Metanephros (tissue), 1 donor: Measurements from ENCODE around the gene PTBP2. TPM values are rescaled to one million over a fixed set of nuclear protein-coding genes. Genes with fewer than 3 reads are reported as not detected.

Experiments
- total RNA-seq: library from RNA; depleted of rRNA; stranded (reverse); fragments of >200 nt; gene quantifications from one replicate; pipeline ENCODE4 v1.2.3, GENCODE V29; 2014

Gene PTBP2, protein sequence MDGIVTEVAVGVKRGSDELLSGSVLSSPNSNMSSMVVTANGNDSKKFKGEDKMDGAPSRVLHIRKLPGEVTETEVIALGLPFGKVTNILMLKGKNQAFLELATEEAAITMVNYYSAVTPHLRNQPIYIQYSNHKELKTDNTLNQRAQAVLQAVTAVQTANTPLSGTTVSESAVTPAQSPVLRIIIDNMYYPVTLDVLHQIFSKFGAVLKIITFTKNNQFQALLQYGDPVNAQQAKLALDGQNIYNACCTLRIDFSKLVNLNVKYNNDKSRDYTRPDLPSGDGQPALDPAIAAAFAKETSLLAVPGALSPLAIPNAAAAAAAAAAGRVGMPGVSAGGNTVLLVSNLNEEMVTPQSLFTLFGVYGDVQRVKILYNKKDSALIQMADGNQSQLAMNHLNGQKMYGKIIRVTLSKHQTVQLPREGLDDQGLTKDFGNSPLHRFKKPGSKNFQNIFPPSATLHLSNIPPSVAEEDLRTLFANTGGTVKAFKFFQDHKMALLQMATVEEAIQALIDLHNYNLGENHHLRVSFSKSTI
- total RNA-seq = 66.7 TPM

GRCh38 chr1:96721416-96722160 lies at the start of gene PTBP2:
Gene PTBP2 (plus strand): TSS chr1:96721784. CDS start chr1:96721865, 81 bp downstream.

